B cell (primary cell): Measurements from ENCODE around the gene COL6A1.

ENCODE experiments used
- CTCF ChIP-seq: fragments of 200-600 bp; IDR thresholded peaks from one replicate; pipeline ENCODE4 v1.8.0; 2022; ENCODE audit warnings: antibody characterized with exemption, mild to moderate bottlenecking
- EZH2 ChIP-seq: IDR thresholded peaks from 2 replicates; pipeline ENCODE4 v1.6.1; 2012; ENCODE audit warnings: borderline replicate concordance, low read depth, mild to moderate bottlenecking, moderate library complexity, low read length; ENCODE audit not compliant: insufficient read depth, poor library complexity, severe bottlenecking

- TF ChIP-seq CTCF (no peak), EZH2 (no peak)
These were observed 52.1 kb downstream of the COL6A1 start for GRCh38 chr21:46033410-46034400.
